H7 (cell line): Measurements from ENCODE around the gene ABR. TPM values are rescaled to one million over a fixed set of nuclear protein-coding genes. Genes with fewer than 3 reads are reported as not detected.

Experiments
- DNase-seq: peaks from one replicate; pipeline ENCODE4 v3.0.0; 2012
- H3K27me3 ChIP-seq: 2 replicates; pipeline ENCODE4 v1.6.0; 2011; ENCODE audit warnings: mild to moderate bottlenecking, low read length; ENCODE audit not compliant: control insufficient read depth, insufficient read depth
- H3K36me3 ChIP-seq: replicated peaks from 2 replicates; pipeline ENCODE4 v1.5.1; 2011; ENCODE audit warnings: low read length; ENCODE audit not compliant: control insufficient read depth, insufficient read depth
- H3K4me3 ChIP-seq: 2 replicates; pipeline ENCODE4 v1.5.1; 2011; ENCODE audit warnings: low read depth, mild to moderate bottlenecking, control low read depth, low read length, moderate library complexity; ENCODE audit not compliant: insufficient read depth
- total RNA-seq: library from RNA; depleted of rRNA; stranded (reverse); fragments of >200 nt; shearing (Covaris generic); gene quantifications from 2 replicates; pipeline ENCODE4 v1.2.3, GENCODE V29; 2014

ABR gene
- total RNA-seq, 1 experiment from 2014 or later, result 31.6 TPM

DNA sequence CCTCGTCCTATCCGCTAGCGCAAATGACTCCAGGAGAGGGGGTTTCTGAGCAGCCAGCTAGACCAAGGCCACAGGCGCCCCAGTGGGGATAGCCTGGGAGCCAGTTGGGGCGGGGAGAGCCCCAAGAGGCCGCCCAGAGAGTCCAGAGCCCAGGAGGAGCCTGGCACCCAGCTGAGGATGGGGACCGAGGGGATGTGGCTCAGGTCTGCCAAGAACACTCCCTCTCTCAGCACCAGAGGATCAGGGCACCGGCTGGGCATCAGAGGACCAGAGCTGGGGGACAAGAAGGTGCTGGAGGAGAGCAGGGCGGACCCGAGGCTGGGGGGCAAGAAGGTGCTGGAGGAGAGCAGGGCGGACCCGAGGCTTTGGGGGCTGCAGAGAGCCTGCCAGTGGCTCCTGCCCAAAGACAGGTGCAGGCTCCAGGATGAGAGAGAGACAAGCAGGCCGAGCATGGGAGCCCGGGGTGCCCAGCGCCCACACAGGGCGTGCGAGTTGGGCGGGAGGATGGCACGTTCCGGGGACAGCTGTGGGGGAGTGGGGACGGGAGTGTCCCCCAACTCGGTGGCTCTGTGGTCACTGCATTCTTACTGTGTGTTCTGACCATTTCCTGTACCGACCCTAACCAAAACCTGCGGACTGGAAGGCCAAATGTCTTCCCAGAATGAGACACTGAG, 143.5 kb downstream of the ABR start:
- H3K36me3 ChIP-seq, result no peaks in the 10 kb centered on the region
- DNase-seq, result no peak

DNA sequence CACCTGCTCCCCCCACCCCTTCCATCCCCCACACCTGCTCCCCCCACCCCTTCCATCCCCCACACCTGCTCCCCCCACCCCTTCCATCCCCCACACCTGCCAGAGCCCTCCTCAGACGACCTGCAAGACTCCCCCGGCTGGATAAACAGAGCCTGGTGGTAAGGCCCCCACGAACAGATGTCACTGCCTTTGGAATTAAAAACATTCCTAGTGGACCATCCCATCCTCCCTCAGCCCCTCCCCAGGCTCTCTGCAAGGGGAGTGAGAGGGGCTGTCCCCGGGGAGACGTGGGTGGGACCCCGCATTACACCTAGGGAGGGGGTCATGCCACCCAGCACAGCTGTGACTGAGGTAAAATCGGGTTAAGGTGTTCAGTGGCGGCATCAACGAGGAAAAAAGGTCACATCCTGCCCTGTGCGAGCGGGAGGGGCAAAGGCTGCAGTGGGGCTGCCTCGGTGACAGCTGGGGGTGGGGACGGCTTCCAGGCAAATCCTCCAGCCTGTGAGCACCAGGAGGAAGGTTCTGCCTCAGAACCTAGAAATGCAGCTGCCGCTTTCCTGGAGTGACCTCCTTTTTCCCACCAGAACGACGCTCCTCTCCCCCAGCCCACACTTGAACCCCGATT, 144.1 kb downstream of the ABR start:
- Histone ChIP-seq H3K36me3 (no peaks in the 10 kb centered on the region), H3K4me3 (no peak overlapping the region), H3K27me3 (peaks cover 5% of the 10 kb centered on the region; the same call in 1 of the 2 replicates)
- DNase-seq, result no peak

More for the DNA sequence above, 143.5 kb downstream of the ABR start:
- Histone ChIP-seq H3K27me3 (peaks cover 5% of the 10 kb centered on the region; the same call in 1 of the 2 replicates), H3K4me3 (no peak overlapping the region)

DNA sequence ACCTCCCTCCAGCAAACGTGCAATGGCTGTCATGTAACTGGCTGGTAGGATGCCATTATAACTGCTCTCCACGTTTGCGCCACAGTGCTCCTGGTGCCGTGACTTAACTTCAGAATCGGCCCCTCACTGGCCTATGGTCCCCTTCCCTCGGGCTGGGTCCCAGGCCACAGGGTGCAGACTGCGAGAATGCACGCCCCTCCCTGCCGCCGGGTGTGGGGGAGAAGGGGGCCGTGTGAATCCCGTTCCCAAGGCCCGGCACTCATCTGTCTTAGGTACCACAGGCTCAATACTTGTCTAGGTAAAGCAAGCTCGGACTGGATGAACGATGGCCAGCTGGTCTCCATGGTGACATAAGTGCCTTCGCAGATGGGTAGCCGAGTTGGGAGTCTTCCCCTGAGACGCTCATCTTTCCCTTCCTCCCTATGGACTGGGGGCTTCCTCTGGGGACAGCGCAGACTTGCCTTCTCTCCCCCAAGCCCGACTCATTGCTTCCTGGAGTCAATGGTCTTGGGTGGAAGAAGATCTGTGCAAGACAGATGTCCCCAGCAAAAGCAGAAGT, 145.1 kb downstream of the ABR start:
- Histone ChIP-seq H3K36me3 (no peaks in the 10 kb centered on the region), H3K27me3 (peaks cover 8% of the 10 kb centered on the region), H3K4me3 (no peak overlapping the region)
- DNase-seq, result no peak

DNA sequence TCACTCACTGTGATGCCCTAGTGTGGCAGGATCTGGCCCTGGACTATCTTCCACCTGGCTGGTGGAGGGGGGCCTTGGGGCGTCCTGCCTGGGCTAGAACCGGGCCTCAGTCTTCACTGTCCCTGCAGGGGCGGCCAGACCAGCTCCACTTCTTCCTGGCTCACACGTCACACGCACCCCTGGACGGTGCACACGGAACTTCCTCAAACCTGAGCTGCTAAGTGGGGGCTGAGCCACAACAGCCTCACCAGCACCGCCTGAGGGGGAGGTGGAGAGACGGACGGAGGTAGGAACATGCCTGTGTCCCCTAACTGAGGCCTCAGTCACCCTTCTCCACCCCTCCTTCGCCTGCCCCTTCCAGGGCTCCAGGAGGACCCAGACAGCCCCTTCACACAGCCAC, 146.3 kb downstream of the ABR start:
- H3K4me3 ChIP-seq, result no peak overlapping the region
- no peak for DNase-seq
- peaks cover 8% of the 10 kb centered on the region for H3K27me3 ChIP-seq
- H3K36me3 ChIP-seq, result no peaks in the 10 kb centered on the region

DNA sequence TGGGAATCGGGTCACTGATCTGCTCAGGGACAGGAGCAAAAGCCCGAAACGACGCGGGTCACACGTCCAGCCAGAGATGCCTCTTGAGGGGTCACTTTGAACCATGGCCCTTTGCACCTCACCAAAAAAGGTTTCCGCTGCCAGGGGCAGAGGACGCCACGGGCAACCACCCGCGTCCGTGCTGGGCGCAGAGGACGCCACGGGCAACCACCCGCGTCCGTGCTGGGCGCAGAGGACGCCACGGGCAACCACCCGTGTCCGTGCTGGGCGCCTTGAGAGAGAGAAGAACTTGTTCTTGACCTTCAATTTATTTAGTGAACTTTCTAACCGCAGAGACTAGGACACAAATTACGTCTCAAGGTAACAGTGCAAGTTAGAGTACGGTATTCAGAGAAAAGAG, 147.4 kb downstream of the ABR start:
- peaks cover 8% of the 10 kb centered on the region for H3K27me3 ChIP-seq
- H3K36me3 ChIP-seq, result no peaks in the 10 kb centered on the region
- H3K4me3 ChIP-seq, result peak overlapping the region; percentile 38
- no peak for DNase-seq

DNA sequence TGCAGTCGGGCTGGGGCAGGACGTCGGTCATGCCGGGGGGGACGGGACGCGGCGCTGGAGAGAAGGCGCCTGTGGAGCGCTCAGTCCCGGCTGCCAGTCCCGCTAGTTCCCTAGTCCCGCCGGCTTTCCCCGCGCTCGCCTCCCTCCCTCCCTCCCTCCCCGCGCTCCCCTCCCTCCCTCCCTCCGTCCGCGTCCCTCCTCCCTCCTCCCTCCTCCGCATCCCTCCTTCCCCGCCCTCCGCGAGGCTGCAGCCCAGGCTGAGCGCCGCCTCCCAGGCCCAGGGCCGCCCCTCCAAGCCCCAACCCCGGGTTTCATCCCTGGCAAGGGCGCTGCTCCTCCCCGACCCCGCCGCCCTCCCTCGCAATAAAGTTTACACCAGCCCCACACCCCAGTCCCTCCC, 148.1 kb downstream of the ABR start:
- H3K4me3 ChIP-seq, result peak overlapping the region; percentile 59
- H3K36me3 ChIP-seq, result no peaks in the 10 kb centered on the region
- peaks cover 8% of the 10 kb centered on the region for H3K27me3 ChIP-seq
- DNase-seq, result peak; percentile 93

DNA sequence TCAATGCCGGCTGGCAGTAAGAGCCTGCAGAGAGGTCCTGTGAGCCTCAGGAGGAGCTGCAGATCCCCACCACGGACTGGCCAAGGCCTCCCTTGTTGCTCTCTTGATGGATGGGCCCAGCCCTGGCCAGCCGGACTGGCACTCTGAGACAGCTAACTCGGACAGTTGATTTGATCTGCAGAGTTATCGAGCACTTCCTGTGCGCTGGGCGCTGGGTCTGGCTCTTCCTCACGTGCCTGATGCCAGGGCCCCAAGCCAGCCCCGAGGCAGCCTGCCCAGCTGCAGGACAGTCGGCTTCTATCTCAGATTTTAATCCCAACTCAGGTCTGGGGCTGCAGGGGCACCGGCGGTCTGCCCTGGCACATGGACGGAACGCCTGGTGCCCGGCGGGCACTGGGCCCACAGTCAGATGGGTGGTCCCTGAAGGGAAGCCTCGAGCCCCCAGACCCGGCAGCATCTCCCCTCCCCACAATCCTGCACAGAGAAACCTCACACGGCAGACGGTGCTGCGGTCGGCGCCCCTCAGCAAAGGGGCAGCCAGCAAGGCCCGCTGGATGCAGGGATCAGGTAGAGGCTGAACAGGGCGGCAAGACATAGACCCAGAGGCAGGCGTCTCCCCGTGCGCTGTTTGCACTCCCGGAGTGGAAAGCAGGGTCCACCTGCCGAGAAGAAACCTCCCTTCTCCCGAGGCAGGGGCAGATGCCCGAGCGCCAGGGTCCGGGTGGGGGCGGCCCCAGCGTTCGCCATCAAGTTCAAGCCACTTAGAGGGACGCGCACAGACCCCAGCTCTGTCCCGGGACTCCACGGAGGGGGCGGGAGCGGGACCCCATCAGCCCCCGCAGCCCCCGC, 148.9 kb downstream of the ABR start:
- Histone ChIP-seq H3K4me3 (peak overlapping the region; percentile 59), H3K27me3 (peaks cover 8% of the 10 kb centered on the region), H3K36me3 (no peaks in the 10 kb centered on the region)
- peak; percentile 78 for DNase-seq

DNA sequence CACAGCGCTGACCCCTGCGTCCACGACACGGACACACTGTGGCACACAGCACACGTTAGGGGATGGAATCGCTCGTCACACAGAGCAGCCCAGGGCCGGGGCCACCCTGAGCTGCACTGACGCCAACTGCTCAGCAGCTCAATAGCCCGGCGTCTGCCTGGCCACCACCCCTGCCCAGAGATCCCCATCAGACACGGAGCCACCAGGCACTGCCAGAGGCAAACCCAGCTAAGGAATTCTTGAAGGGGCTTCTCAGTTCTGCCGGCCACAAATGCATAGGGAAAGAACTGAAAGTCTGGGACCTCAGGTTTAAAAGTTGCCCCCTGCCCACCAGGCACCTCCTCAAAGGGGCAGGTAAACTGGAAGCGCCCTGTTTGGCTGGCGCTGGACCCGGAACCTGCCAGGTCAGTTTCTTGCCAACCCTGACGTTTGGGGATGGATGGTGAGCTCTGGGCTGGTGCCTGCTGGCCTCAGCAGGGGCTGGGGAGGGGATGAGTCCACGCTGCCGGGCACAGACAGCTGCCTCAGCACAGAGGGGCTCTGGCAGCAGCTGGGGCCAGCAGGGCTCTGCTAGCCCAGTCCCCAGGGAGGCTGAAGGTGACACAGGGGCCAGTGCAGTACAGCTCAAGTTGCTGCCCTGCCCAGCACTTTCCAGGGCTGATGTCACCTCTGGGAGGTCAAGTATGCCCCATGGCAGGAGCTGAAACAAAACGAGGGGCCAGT, 149.7 kb downstream of the ABR start:
- no peak for DNase-seq
- Histone ChIP-seq H3K4me3 (no peak overlapping the region), H3K36me3 (no peaks in the 10 kb centered on the region), H3K27me3 (peaks cover 8% of the 10 kb centered on the region)

DNA sequence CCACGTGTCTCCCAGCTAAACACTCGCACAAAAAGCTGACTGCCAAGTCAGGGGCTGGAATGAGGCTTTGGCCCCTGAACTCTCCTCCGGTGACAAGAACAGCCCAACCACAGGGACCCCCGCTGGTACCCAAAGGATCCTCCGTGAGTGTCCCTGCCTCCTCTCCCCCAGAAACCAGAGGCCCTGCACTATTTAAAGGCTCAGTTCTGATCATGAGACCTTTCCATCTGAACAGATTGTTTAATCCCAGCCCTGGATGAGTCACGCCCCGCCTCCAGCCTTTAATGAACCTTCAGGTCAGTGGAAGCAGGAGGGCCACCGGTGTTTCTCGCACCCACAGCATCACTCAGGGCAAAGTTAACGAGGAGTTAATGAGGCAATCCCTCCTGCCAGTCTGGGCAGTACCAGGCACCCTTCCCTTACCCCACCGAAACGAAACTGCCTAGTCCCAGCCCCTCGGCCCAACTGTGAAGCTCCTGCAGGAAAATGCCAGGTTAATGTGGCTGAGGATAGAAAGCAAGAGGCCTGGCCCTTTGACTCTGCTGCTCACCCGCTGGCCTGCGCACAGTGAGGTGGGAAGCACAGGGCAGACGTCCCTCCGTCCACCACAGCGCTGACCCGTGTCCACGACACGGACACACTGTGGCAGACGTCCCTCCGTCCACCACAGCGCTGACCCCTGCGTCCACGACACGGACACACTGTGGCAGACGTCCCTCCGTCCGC, 150.4 kb downstream of the ABR start:
- Histone ChIP-seq H3K36me3 (no peaks in the 10 kb centered on the region), H3K27me3 (peaks cover 8% of the 10 kb centered on the region), H3K4me3 (no peak overlapping the region)
- DNase-seq, result no peak

DNA sequence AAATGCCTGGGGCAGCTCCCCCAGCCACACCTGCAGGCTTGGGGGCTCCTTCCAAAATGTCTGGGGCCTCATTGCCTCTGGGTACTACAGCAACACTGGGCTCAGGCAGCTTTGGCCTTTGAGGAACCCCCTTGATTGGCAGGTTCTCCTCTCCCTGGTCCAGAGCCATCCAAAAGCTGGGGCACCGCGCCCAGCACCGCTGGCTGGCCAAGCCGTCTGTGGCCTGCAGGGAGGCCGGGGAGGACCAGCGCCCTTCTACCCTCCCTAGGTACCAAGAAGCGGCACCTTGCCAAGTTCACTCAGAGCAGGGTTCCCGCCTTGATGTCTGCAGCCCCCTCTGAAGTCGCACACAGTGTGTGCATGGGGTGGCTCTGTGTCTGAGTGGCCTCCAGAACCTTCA, 152.7 kb downstream of the ABR start:
- Histone ChIP-seq H3K27me3 (peaks cover 3% of the 10 kb centered on the region), H3K4me3 (no peak overlapping the region), H3K36me3 (no peaks in the 10 kb centered on the region)
- DNase-seq, result no peak

DNA sequence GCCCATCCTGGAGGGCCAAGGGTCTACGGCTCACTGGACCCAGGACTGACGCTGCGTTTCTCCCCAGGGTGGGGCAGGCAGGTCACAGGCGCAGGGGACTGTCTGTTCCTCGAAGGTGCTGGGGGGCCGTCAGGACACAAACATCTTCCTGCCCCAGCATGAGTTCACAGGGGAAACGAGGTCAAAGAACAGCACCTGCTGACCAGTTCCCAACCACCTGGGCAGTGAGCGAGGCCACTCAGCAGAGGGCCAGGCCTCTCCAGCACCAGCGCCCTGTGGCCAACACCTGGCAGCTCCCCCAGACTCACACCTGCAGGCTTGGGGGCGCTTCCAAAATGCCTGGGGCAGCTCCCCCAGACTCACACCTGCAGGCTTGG, 153.2 kb downstream of the ABR start:
- DNase-seq, result no peak
- peaks cover 3% of the 10 kb centered on the region; the same call in 1 of the 2 replicates for H3K27me3 ChIP-seq
- no peak overlapping the region for H3K4me3 ChIP-seq
- H3K36me3 ChIP-seq, result no peaks in the 10 kb centered on the region

DNA sequence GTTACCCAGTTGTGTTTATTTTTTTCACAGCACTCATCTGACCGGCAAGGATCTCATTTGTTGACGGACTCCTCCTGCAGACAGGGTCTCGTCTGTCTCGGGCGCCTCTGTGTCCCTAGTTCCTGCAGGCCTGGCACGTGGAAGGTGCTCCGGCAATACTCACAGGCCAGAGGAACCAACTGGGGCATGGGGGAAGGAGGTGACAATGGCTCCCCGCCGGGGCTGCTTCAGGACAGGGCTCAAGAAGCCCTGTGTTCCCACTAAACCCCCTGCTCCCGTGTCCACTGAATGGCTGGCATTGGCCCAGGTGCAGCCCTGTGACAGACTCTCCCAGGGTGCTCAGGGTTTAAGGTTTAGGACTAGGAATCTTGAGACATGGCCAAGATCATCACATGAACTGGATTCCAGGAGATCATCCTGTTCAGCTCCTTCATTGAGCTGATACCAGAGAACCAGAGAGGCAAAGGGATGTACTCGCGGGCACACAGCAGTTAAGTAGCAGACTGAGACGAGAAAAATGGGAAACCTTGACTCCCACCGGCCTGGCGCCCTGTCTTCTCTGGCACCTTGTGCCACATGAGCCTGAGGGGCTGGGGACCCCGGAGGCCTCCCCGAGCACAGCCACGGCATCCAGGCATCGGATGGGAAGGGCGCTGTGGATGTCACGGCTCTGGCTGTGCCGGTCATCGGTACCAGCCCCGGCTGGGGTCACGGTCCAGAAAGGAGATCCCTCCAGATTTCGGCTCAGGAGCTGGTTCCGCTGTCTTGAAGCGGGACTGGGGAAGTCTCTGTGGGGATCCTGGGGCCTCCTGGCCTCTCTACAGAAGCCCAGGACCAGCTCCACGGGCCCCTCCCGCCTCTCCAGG, 153.8 kb downstream of the ABR start:
- Histone ChIP-seq H3K27me3 (peaks cover 3% of the 10 kb centered on the region; the same call in 1 of the 2 replicates), H3K4me3 (no peak overlapping the region), H3K36me3 (no peaks in the 10 kb centered on the region)
- no peak for DNase-seq

DNA sequence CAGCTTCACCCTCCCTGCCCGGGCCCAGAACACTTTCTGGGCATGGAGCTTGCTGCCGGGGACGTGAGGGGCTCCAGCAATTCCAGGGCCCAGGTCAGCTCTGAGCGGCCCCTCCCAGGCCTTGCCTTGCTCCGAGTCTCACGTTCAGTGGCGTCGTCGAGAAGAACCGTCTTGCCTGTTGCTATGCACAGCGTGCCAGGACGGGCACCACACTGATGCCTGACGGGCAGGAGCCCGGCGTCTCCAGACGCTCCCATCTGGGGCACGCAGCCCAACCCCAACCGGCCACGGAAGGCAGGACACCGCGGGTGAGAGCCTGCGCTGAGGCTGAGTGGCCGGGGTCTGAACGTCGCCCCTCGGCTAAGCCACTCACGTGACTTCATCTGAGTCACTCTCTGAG, 155.7 kb downstream of the ABR start:
- H3K4me3 ChIP-seq, result no peak overlapping the region
- no peak for DNase-seq
- H3K36me3 ChIP-seq, result no peaks in the 10 kb centered on the region

More for the DNA sequence above, 155.7 kb downstream of the ABR start:
- no peaks in the 10 kb centered on the region for H3K27me3 ChIP-seq
